Measurements from ENCODE around the gene PNPLA6. TPM values are rescaled to one million over a fixed set of nuclear protein-coding genes. Genes with fewer than 3 reads are reported as not detected.

PNPLA6 gene
- total and polyA plus RNA-seq, 2 of the 8 experiments (the other 6 are each of a cell fraction or from before 2014, with no cell fraction given) = 55.1 to 121 TPM

DNA sequence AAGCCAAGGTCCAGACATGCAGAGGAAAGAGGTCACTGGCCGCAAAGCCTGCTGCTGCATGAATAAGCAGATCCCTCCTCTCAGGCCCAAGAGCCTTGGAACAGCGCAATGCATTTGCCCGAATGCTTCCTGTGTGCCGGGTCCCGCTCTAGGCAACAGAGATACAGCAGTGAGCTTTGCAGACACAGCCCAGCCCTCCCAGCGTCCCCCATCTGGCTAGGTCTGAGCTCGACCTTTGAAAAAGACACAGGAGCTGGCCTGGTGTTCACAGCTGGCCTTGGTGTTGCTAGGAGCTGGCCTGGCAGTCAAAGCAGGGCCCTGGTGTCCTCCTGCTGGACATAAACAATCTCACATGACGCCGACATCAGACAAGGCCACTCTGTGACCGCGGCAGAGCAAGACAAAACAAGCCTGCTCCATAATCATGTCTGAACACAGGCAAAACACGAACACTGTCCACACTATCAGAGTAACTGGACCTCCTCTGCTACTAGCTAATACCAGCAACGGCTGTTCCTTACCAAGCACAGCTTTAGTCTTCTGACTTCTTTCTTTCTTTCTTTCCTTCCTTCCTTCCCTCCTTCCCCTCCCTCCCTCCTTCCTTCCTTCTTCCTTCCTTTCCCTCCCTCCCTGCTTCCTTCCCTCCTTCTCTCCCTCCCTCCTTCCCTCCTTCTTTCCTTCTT, 41.0 kb upstream of the PNPLA6 start:
- Histone ChIP-seq H3K14ac (ENCODE audit: insufficient read length) (no peak overlapping the region), H3K36me3 (ENCODE audit: control insufficient read depth in 2 of 4, insufficient read depth in 4 of 4, low read length in 3 of 4) (no peaks in the 10 kb centered on the region), H2BK120ac (replicated peaks; ENCODE audit: low read depth, low read length) (no peak overlapping the region), H3K9me3 (ENCODE audit: insufficient read depth in 2 of 2, low read depth in 1 of 2, low read length in 1 of 2) (no peaks in the 10 kb centered on the region), H3K4ac (replicated peaks; ENCODE audit: insufficient read length, low read depth, low read length) (no peak overlapping the region), H3K79me1 (ENCODE audit: low read depth, low read length) (no peaks in the 10 kb centered on the region), H2BK20ac (ENCODE audit: low read length) (no peak overlapping the region), H3K23ac (ENCODE audit: insufficient read length) (no peak overlapping the region), H3K56ac (replicated peaks; ENCODE audit: insufficient read length, low read depth, low read length) (no peak overlapping the region), H3K4me3 (ENCODE audit: extremely low read depth in 1 of 4, insufficient read depth in 2 of 4, low read depth in 3 of 4, low read length in 4 of 4) (no peak overlapping the region), H3K23me2 (ENCODE audit: low read depth, low read length) (0 out of 2 replicates have a peak, but pooled peaks cover 2% of the 10 kb centered on the region), H4K8ac (ENCODE audit: extremely low read depth, insufficient read depth, low read length) (no peak overlapping the region; the same call in 1 of the 2 replicates), H3K4me2 (ENCODE audit: insufficient read depth in 1 of 2, low read depth in 2 of 2, low read length in 2 of 2) (no peak overlapping the region), H4K20me1 (replicated peaks in 1 of 2; ENCODE audit: control insufficient read depth in 1 of 2, insufficient read depth in 2 of 2, low read length in 2 of 2) (no peaks in the 10 kb centered on the region), H2BK5ac (ENCODE audit: low read depth, low read length) (peak overlapping the region; percentile 30; the same call in 1 of the 2 replicates), H3K79me2 (ENCODE audit: control insufficient read depth in 1 of 2, insufficient read depth in 2 of 2, low read length in 2 of 2) (no peaks in the 10 kb centered on the region), H4K5ac (ENCODE audit: insufficient read length, low read depth, low read length) (no peak overlapping the region), H2AFZ (ENCODE audit: low read length) (peak overlapping the region; percentile 50; the same call in 1 of the 2 replicates), H2AK5ac (ENCODE audit: low read depth, low read length) (peak overlapping the region; percentile 86; the same call in 1 of the 2 replicates), H3K27me3 (replicated peaks in 1 of 4; ENCODE audit: control insufficient read depth in 3 of 4, extremely low read depth in 1 of 4, insufficient read depth in 3 of 4, low read length in 3 of 4) (peaks cover 0 to 3% (median 2%) of the 10 kb centered on the region in 4 experiments; a peak in 3 of 7 replicates), H3K18ac (ENCODE audit: extremely low read depth, low read length) (no peak overlapping the region), H2BK15ac (ENCODE audit: low read length) (no peak overlapping the region), H4K91ac (replicated peaks; ENCODE audit: insufficient read length, low read length) (no peak overlapping the region), H3K9ac (replicated peaks in 1 of 4; ENCODE audit: extremely low read depth in 1 of 4, low read depth in 3 of 4, low read length in 3 of 4) (no peak overlapping the region), H3K27ac (ENCODE audit: low read depth, low read length) (no peak overlapping the region), H2BK12ac (ENCODE audit: low read depth, low read length) (peak overlapping the region; percentile 92), H3K4me1 (replicated peaks in 1 of 4; ENCODE audit: control insufficient read depth in 3 of 4, insufficient read depth in 4 of 4, low read length in 3 of 4) (peaks cover 0 to under 1% (median under 1%) of the 10 kb centered on the region in 4 experiments; a peak in 3 of 7 replicates)
- 77% methylated on average over 13 of the region's 13 CpGs; no CpG with 5 or more reads in 1 of the 2 experiments for WGBS, 2 experiments (ENCODE audit: extremely low coverage in 1 of 2, insufficient coverage in 1 of 2, insufficient read length in 1 of 2, insufficient replicate concordance in 2 of 2, low coverage in 1 of 2, low lambda C conversion rate in 2 of 2, missing lambda C conversion rate in 1 of 2)
- ChIA-PET POLR2A (ENCODE audit: partially characterized antibody) (interaction anchor here (0.6 to 1.1 kb wide), 3 partner anchors 10 to 84 kb away, joined by 3 to 4 read pairs (median 4); no protein-coding TSS in a partner anchor), CTCF (ENCODE audit: partially characterized antibody) (interaction anchor here (0.6 to 1.7 kb wide), 13 partner anchors 9 to 349 kb away, joined by 3 to 10 read pairs (median 3); no protein-coding TSS in a partner anchor)
- TF ChIP-seq, protein P1, sequence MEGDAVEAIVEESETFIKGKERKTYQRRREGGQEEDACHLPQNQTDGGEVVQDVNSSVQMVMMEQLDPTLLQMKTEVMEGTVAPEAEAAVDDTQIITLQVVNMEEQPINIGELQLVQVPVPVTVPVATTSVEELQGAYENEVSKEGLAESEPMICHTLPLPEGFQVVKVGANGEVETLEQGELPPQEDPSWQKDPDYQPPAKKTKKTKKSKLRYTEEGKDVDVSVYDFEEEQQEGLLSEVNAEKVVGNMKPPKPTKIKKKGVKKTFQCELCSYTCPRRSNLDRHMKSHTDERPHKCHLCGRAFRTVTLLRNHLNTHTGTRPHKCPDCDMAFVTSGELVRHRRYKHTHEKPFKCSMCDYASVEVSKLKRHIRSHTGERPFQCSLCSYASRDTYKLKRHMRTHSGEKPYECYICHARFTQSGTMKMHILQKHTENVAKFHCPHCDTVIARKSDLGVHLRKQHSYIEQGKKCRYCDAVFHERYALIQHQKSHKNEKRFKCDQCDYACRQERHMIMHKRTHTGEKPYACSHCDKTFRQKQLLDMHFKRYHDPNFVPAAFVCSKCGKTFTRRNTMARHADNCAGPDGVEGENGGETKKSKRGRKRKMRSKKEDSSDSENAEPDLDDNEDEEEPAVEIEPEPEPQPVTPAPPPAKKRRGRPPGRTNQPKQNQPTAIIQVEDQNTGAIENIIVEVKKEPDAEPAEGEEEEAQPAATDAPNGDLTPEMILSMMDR (IDR thresholded peaks at IDR 0.05; ENCODE audit: control extremely low read depth in 1 of 3, insufficient read depth in 1 of 3, low read depth in 1 of 3, low read length in 3 of 3) = peak in 1 of 3 experiments; percentile 20; a peak in 1 of 4 replicates
- TF ChIP-seq, protein P2, sequence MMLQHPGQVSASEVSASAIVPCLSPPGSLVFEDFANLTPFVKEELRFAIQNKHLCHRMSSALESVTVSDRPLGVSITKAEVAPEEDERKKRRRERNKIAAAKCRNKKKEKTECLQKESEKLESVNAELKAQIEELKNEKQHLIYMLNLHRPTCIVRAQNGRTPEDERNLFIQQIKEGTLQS (IDR thresholded peaks at IDR 0.05; ENCODE audit: insufficient read depth, low read depth, low read length) = no peak
- FAIRE-seq = no peak
- no peak for DNase-seq (ENCODE audit: low read depth in 1 of 2, low spot score in 2 of 2)

Measured in H1 (cell line).